COLO829 (cell line): ENCODE measurements around the gene LYSMD1.

ENCODE experiments used
- DNase-seq: peaks from one replicate; pipeline ENCODE4 v3.0.0; 2012; ENCODE audit warnings: low spot score

The LYSMD1 gene

GRCh38 chr1:151135433-151136385 is 30.0 kb downstream of the LYSMD1 start:
- no peak for DNase-seq

- DNase-seq = no peak
These were observed 30.7 kb downstream of the LYSMD1 start for GRCh38 chr1:151134991-151135390.

GRCh38 chr1:151134396-151134795 is 31.3 kb downstream of the LYSMD1 start:
- DNase-seq = no peak

- no peak for DNase-seq
These were observed 32.5 kb downstream of the LYSMD1 start for GRCh38 chr1:151133018-151133806.

GRCh38 chr1:151132335-151133017 is 33.2 kb downstream of the LYSMD1 start:
- no peak for DNase-seq

GRCh38 chr1:151131701-151132334 is 33.9 kb downstream of the LYSMD1 start:
- DNase-seq = no peak

GRCh38 chr1:151130987-151131586 is 34.6 kb downstream of the LYSMD1 start:
- DNase-seq = no peak

- no peak for DNase-seq
These were observed 36.9 kb downstream of the LYSMD1 start for GRCh38 chr1:151128800-151129199.

GRCh38 chr1:151124763-151125403 is 40.8 kb downstream of the LYSMD1 start:
- no peak for DNase-seq

GRCh38 chr1:151113877-151114276 is 51.8 kb downstream of the LYSMD1 start:
- DNase-seq = no peak
